ENCODE measurements around the gene ITM2B.

ITM2B gene

DNA sequence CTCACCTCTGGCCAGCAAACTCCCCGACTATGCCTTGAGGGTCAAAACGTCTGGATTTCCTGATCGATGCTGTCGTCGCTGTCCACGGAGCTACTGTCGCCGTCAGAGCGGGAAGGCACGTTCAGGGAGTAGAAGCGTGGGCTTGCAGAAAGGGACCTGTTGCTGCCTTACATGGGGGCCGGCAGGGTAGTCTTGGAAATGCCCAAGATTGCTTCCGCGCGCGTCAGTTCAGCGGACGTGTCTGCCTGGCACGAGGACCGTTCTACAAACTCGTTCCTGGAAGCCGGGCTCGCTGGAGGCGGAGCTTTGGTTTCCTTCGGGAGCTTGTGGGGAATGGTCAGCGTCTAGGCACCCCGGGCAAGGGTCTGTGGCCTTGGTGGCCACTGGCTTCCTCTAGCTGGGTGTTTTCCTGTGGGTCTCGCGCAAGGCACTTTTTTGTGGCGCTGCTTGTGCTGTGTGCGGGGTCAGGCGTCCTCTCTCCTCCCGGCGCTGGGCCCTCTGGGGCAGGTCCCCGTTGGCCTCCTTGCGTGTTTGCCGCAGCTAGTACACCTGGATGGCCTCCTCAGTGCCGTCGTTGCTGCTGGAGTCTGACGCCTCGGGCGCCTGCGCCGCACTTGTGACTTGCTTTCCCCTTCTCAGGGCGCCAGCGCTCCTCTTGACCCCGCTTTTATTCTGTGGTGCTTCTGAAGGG, 86.0 kb downstream of the ITM2B start:
- Histone ChIP-seq H3K9ac (ENCODE audit: low read depth, low read length) (no peak overlapping the region), H3K9me3 (ENCODE audit: control insufficient read depth, insufficient read depth, low read length) (no peaks in the 10 kb centered on the region), H3K4me1 (ENCODE audit: insufficient read depth, low read length) (no peaks in the 10 kb centered on the region), H3K36me3 (ENCODE audit: insufficient read depth, low read length) (no peaks in the 10 kb centered on the region)
